ENCODE results near the gene HERC3.

Gene HERC3

DNA sequence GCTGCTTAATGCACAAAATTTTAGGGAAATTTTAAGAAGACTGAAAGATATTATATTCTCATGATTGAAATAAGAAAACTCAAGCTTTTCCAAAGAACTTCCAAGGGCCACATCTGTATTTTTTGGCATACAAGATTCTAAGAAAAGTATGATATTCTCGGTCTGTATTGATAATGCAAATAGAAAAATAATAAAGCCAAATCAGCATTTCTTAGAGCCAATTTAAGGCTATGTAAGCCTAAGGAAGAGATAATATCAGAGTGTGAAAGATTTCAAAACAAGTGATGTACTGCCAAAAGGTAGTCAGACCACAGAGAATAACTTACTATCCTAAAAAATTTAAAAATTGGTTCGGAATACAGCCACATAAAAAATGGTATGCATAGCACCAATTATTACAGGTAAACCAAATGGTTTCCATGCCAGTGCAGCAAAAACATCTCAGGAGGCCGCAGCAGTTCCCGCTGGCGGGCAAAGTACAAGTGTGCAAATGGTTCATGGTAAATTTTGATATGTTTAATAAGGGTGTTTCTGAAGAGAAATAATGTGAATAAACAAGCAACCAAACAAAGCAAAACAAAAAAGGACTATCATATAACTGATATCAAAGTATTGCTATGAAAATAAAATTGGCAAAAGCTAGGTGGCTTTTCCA, 140.6 kb downstream of the HERC3 start:
- Histone ChIP-seq H3K36me3 (ENCODE audit: insufficient read depth, low read length) (peaks cover 26% of the 10 kb centered on the region), H3K4me3 (no peak overlapping the region), H3K27ac (no peak overlapping the region), H3K9me3 (ENCODE audit: low read depth, low read length) (no peaks in the 10 kb centered on the region), H3K9ac (ENCODE audit: insufficient read length) (no peak overlapping the region)
- TF ChIP-seq FOXP2 (optimal IDR thresholded peaks at IDR 0.05; ENCODE audit: control extremely low read depth, extremely low read length, insufficient read depth), result no peak
- TF ChIP-seq POLR2AphosphoS5 (IDR thresholded peaks at IDR 0.05; ENCODE audit: borderline replicate concordance, low read depth, low read length), result no peak
- no peak for TF ChIP-seq EZH2 (IDR thresholded peaks at IDR 0.05)
- DNase-seq (ENCODE audit: low read depth, low spot score), result no peak

DNA sequence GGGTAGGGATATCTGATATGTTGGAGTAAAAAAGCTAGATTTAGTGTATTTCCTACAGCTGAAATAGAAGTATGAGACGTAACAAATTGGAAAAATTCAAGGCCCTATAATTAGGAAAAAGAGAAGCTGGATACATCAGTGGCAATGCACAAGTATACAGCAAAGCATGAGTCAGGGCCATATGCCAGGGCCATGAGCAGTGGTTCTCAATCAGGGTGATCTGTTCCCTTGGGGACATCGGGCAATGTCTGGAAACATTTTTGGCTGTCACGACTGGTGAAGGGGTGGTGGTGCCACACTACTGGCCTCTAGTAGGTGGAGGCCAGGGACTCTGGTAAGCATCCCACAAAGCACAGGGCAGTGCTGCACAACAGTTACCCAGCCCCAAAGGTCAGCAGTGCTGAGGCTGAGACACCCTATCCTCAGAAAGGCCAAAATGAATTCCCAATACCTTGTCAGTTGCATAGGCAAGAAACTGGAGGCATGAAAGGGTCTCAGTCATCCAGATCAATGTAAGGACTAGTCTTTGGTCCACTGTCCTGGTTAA, 142.2 kb downstream of the HERC3 start:
- peaks cover 22% of the 10 kb centered on the region for H3K36me3 ChIP-seq (ENCODE audit: insufficient read depth, low read length)
- TF ChIP-seq EZH2 (IDR thresholded peaks at IDR 0.05), result no peak
- TF ChIP-seq FOXP2 (optimal IDR thresholded peaks at IDR 0.05; ENCODE audit: control extremely low read depth, extremely low read length, insufficient read depth), result no peak
- no peak for TF ChIP-seq POLR2AphosphoS5 (IDR thresholded peaks at IDR 0.05; ENCODE audit: borderline replicate concordance, low read depth, low read length)

DNA sequence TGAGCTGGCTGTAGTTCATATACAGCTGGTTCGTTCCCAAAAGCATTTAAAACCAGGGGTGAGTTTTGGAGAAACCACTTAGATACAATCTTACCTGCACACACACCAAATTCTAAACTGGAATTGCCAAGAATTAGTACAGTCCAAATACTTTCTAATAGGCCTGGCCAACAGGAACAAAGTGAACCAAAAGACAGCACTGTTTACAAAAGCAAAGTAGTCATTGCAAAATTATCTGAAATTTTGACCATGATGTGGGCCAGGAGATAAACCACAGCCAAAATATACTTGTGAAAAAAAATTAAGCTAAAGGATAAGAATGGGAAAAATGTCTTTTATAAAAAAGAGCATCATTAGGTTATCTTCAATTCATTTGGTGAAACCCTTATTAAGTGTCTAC, 143.3 kb downstream of the HERC3 start:
- DNase-seq (ENCODE audit: low read depth, low spot score), result no peak
- Histone ChIP-seq H3K36me3 (ENCODE audit: insufficient read depth, low read length) (peaks cover 11% of the 10 kb centered on the region; the same call in 1 of the 2 replicates), H3K9ac (ENCODE audit: insufficient read length) (no peak overlapping the region), H3K27ac (no peak overlapping the region), H3K9me3 (ENCODE audit: low read depth, low read length) (no peaks in the 10 kb centered on the region), H3K4me3 (no peak overlapping the region)
- TF ChIP-seq POLR2AphosphoS5 (IDR thresholded peaks at IDR 0.05; ENCODE audit: borderline replicate concordance, low read depth, low read length) (no peak), EZH2 (IDR thresholded peaks at IDR 0.05) (no peak), FOXP2 (optimal IDR thresholded peaks at IDR 0.05; ENCODE audit: control extremely low read depth, extremely low read length, insufficient read depth) (no peak)

More for the DNA sequence above, 142.2 kb downstream of the HERC3 start:
- Histone ChIP-seq H3K4me3 (no peak overlapping the region), H3K9ac (ENCODE audit: insufficient read length) (no peak overlapping the region), H3K9me3 (ENCODE audit: low read depth, low read length) (no peaks in the 10 kb centered on the region), H3K27ac (no peak overlapping the region)
- DNase-seq (ENCODE audit: low read depth, low spot score), result no peak

DNA sequence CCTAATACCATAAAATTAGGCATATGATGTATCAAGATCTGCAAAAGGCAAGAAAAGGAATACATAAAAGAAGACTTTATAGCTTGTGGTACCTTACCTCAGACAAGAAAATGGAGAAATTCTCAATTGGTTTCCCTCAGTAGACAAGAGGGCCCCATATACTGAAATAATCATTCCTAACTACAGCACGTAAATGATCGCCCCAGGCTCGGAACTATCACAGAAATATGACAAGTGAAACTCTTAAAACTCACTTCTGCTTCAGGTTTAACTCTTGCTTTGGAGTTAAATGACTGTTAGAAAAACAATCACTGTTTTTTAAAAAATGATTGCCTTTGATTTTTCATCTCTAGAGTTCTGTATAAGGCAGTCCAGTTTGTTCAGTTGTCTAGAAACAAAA, 144.0 kb downstream of the HERC3 start:
- H3K9me3 ChIP-seq (ENCODE audit: low read depth, low read length), result no peaks in the 10 kb centered on the region
- TF ChIP-seq EZH2 (IDR thresholded peaks at IDR 0.05) (no peak), POLR2AphosphoS5 (IDR thresholded peaks at IDR 0.05; ENCODE audit: borderline replicate concordance, low read depth, low read length) (no peak), FOXP2 (optimal IDR thresholded peaks at IDR 0.05; ENCODE audit: control extremely low read depth, extremely low read length, insufficient read depth) (no peak)
- no peak overlapping the region for H3K9ac ChIP-seq (ENCODE audit: insufficient read length)
- DNase-seq (ENCODE audit: low read depth, low spot score), result no peak
- peaks cover 8% of the 10 kb centered on the region; the same call in 1 of the 2 replicates for H3K36me3 ChIP-seq (ENCODE audit: insufficient read depth, low read length)
- H3K4me3 ChIP-seq, result no peak overlapping the region
- no peak overlapping the region for H3K27ac ChIP-seq

DNA sequence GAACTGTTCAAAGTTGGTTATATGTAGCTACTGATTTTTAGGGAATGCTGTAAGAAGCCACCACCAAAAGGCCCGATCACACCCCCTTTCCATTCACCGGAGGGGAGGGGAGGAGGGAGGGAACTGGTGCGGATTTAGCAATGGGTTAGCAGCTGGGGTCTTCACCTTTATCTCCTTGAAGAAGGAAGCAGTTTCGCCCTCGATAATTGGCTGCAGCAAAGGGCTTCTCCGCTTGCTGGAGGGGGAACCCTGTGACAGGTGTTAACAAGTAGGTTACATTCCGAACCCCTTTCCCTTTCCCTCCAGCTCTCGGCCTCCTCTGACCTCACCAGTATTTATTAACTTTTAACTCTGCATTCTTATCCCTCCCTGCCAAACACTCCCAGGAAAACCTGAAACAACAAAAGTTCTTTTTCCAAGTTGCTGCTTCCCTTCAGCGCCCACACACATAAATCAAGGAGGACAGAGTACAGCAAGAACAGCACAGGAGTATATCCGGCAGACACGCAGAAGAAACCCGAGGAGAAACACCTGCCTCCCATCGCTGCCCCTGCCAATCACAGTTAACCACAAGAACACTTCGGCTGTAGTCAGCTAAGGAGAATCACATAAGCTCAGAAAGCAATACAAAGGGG, 145.1 kb downstream of the HERC3 start:
- Histone ChIP-seq H3K9ac (ENCODE audit: insufficient read length) (no peak overlapping the region), H3K27ac (no peak overlapping the region), H3K9me3 (ENCODE audit: low read depth, low read length) (no peaks in the 10 kb centered on the region), H3K36me3 (ENCODE audit: insufficient read depth, low read length) (peaks cover 8% of the 10 kb centered on the region; the same call in 1 of the 2 replicates), H3K4me3 (no peak overlapping the region)
- DNase-seq (ENCODE audit: low read depth, low spot score), result no peak
- TF ChIP-seq FOXP2 (optimal IDR thresholded peaks at IDR 0.05; ENCODE audit: control extremely low read depth, extremely low read length, insufficient read depth), result no peak
- no peak for TF ChIP-seq POLR2AphosphoS5 (IDR thresholded peaks at IDR 0.05; ENCODE audit: borderline replicate concordance, low read depth, low read length)
- TF ChIP-seq EZH2 (IDR thresholded peaks at IDR 0.05), result no peak

DNA sequence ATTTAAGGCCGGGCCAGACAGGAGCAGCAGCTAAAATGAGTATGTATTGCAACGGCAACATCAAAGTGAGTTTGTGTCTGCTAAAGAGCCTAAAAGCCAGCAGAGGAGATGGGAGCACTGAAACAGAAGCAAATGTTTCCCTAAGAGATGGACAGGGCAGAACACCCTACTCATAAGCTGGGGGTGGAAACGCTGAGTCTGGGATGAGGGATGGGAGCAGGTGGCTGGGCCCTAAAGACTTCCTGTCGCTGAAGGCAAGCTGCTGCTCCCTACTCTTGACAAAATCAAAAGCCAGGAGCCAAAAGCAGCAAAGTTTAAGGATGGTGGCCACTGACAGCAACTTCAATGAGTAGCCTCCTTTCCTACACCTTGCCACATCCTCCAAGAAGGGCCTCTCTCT, 145.9 kb downstream of the HERC3 start:
- H3K9me3 ChIP-seq (ENCODE audit: low read depth, low read length), result no peaks in the 10 kb centered on the region
- no peak overlapping the region for H3K27ac ChIP-seq
- no peak overlapping the region for H3K4me3 ChIP-seq
- no peak for DNase-seq (ENCODE audit: low read depth, low spot score)
- no peak overlapping the region for H3K9ac ChIP-seq (ENCODE audit: insufficient read length)
- peaks cover 8% of the 10 kb centered on the region; the same call in 1 of the 2 replicates for H3K36me3 ChIP-seq (ENCODE audit: insufficient read depth, low read length)
- TF ChIP-seq EZH2 (IDR thresholded peaks at IDR 0.05), result no peak
- no peak for TF ChIP-seq POLR2AphosphoS5 (IDR thresholded peaks at IDR 0.05; ENCODE audit: borderline replicate concordance, low read depth, low read length)
- TF ChIP-seq FOXP2 (optimal IDR thresholded peaks at IDR 0.05; ENCODE audit: control extremely low read depth, extremely low read length, insufficient read depth), result no peak

DNA sequence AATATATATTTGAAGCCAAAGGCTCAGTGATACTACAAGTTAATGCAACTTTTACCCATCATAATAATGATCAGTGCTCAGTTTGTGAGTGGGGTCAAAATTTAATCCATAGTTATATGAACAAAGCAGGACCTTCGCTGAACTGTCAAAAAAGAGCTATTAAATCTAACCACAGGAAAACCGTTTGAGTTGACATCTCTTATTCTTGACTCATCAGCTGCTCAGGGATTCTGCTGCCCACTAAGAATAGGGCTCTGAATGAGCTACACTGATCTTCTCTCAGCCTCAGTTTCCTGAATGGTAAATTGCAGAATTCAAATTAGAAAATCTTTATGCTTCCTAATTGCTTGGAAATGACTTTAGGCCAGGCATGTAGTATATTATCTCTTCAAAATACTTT, 150.3 kb downstream of the HERC3 start:
- H3K9ac ChIP-seq (ENCODE audit: insufficient read length), result no peak overlapping the region
- DNase-seq (ENCODE audit: low read depth, low spot score), result no peak
- no peaks in the 10 kb centered on the region for H3K9me3 ChIP-seq (ENCODE audit: low read depth, low read length)
- peaks cover 20% of the 10 kb centered on the region; the same call in 1 of the 2 replicates for H3K36me3 ChIP-seq (ENCODE audit: insufficient read depth, low read length)
- TF ChIP-seq EZH2 (IDR thresholded peaks at IDR 0.05), result no peak
- TF ChIP-seq FOXP2 (optimal IDR thresholded peaks at IDR 0.05; ENCODE audit: control extremely low read depth, extremely low read length, insufficient read depth), result no peak
- no peak for TF ChIP-seq POLR2AphosphoS5 (IDR thresholded peaks at IDR 0.05; ENCODE audit: borderline replicate concordance, low read depth, low read length)
- no peak overlapping the region for H3K27ac ChIP-seq
- no peak overlapping the region for H3K4me3 ChIP-seq

DNA sequence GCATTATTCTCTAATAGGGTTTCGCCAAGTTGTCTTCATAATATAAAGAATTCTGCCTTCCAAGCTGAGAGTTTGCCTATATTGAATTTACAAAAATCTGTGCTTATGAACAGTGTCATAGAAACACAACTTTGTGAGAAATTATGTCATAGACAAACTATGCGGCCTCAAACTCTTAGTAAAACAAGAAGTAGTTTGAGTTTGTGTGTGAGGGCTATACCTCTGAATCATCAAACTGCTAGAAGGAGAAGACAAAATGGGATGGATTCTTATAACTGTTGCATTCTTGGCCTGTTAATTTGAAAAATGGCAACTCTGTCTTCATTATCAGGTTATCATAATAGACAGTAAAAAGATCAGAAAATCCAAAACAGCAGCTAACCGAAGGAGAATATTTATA, 151.4 kb downstream of the HERC3 start:
- peaks cover 22% of the 10 kb centered on the region for H3K36me3 ChIP-seq (ENCODE audit: insufficient read depth, low read length)
- no peak for DNase-seq (ENCODE audit: low read depth, low spot score)
- no peak overlapping the region for H3K4me3 ChIP-seq
- no peaks in the 10 kb centered on the region for H3K9me3 ChIP-seq (ENCODE audit: low read depth, low read length)
- H3K9ac ChIP-seq (ENCODE audit: insufficient read length), result no peak overlapping the region
- no peak overlapping the region for H3K27ac ChIP-seq
- TF ChIP-seq EZH2 (IDR thresholded peaks at IDR 0.05), result no peak
- TF ChIP-seq POLR2AphosphoS5 (IDR thresholded peaks at IDR 0.05; ENCODE audit: borderline replicate concordance, low read depth, low read length), result no peak
- no peak for TF ChIP-seq FOXP2 (optimal IDR thresholded peaks at IDR 0.05; ENCODE audit: control extremely low read depth, extremely low read length, insufficient read depth)

Measured in SK-N-MC (cell line).